PC-9 (cell line): ENCODE data around the gene LSP1. TPM values are rescaled to one million over a fixed set of nuclear protein-coding genes. Genes with fewer than 3 reads are reported as not detected.
"Not testable (repeated sequence)": the region's sequence is repeated elsewhere in the genome, so short reads cannot be mapped to it uniquely, and the experiment has no call there.

Experiments
- BruUV-seq: library from RNA; stranded (reverse); fragments of 400-500 nt; replicated peaks from 2 replicates; lab custom pipeline; 2021; lab: Mats Ljungman, UMichigan
- CTCF ChIA-PET: fragments of 300-600 bp; sonication (Branson Sonifier 250); formaldehyde crosslinking; loops from one replicate; lab custom pipeline; 2022; ENCODE audit warnings: antibody characterized with exemption; lab: Charles Lee
- POLR2A ChIA-PET: fragments of 300-600 bp; sonication (Branson Sonifier 250); formaldehyde crosslinking; loops from one replicate; lab custom pipeline; 2022; ENCODE audit warnings: antibody characterized with exemption; ENCODE audit not compliant: unreplicated experiment; lab: Charles Lee
- DNase-seq, 2 experiments: peaks; one replicate each; pipeline versions ENCODE4 v3.0.0 to v3.0.0-alpha.2; 2015 to 2022; ENCODE audit warnings: mixed read lengths in 1 of 2
- H2AFZ ChIP-seq: fragments of 200-600 bp; sonication (generic); 2 replicates; pipeline ENCODE4 v1.8.1; 2017; ENCODE audit warnings: antibody characterized with exemption
- H3F3A ChIP-seq: fragments of 200-600 bp; sonication (generic); 2 replicates; pipeline ENCODE4 v1.8.1; 2017; ENCODE audit warnings: antibody characterized with exemption, mild to moderate bottlenecking, low read depth; ENCODE audit not compliant: insufficient read depth
- H3K27ac ChIP-seq: fragments of 200-600 bp; sonication (generic); 2 replicates; pipeline ENCODE4 v1.6.1; 2016; ENCODE audit warnings: mixed run types
- H3K27me3 ChIP-seq: fragments of 200-600 bp; sonication (generic); 2 replicates; pipeline ENCODE4 v1.6.1; 2016; ENCODE audit warnings: low read depth, mixed run types; ENCODE audit not compliant: insufficient read depth
- H3K36me3 ChIP-seq: fragments of 200-600 bp; sonication (generic); 2 replicates; pipeline ENCODE4 v1.6.1; 2016; ENCODE audit warnings: low read depth, mixed run types
- H3K4me1 ChIP-seq: fragments of 200-600 bp; sonication (generic); replicated peaks from 2 replicates; pipeline ENCODE4 v1.6.1; 2016; ENCODE audit warnings: mixed run types; ENCODE audit not compliant: insufficient read depth
- H3K4me2 ChIP-seq: fragments of 200-600 bp; sonication (generic); 2 replicates; pipeline ENCODE4 v1.6.1; 2017; ENCODE audit warnings: mixed run types
- H3K4me3 ChIP-seq: fragments of 200-600 bp; sonication (generic); 2 replicates; pipeline ENCODE4 v1.6.1; 2016; ENCODE audit warnings: mixed run types
- H3K79me2 ChIP-seq: fragments of 200-600 bp; sonication (generic); 2 replicates; pipeline ENCODE4 v1.6.1; 2017; ENCODE audit warnings: low read depth, mixed run types
- H3K9me2 ChIP-seq: fragments of 200-600 bp; sonication (generic); 2 replicates; pipeline ENCODE4 v1.8.1; 2017; ENCODE audit warnings: mild to moderate bottlenecking; ENCODE audit not compliant: insufficient read depth
- H3K9me3 ChIP-seq: fragments of 200-600 bp; sonication (generic); 2 replicates; pipeline ENCODE4 v1.8.1; 2016; ENCODE audit warnings: low read depth; ENCODE audit not compliant: insufficient read depth
- H4K20me1 ChIP-seq: fragments of 200-600 bp; sonication (generic); 2 replicates; pipeline ENCODE4 v1.8.1; 2017; ENCODE audit not compliant: insufficient read depth
- EZH2 ChIP-seq: fragments of 200-600 bp; sonication (generic); IDR thresholded peaks from 2 replicates; pipeline ENCODE4 v1.8.0; 2017; ENCODE audit warnings: antibody characterized with exemption, low read depth
- intact Hi-C: fragments of 100-400 bp; cut with micrococcal nuclease; formaldehyde crosslinking; loops from one replicate; pipeline ENCODE4 v1.10.0; 2022; ENCODE audit not compliant: unreplicated experiment
- total RNA-seq: library from RNA; stranded (reverse); gene quantifications from 2 replicates; pipeline ENCODE4 v1.2.3, GENCODE V29; 2021
- TF ChIP-seq, protein P1 (sequence below): fragments of 200-600 bp; sonication (generic); conservative IDR thresholded peaks from 2 replicates; pipeline ENCODE4 v1.6.1; 2017; ENCODE audit warnings: mixed run types, antibody characterized with exemption, mild to moderate bottlenecking, moderate library complexity

LSP1 gene
- total RNA-seq, 1 experiment from 2014 or later = 2.6 TPM

DNA sequence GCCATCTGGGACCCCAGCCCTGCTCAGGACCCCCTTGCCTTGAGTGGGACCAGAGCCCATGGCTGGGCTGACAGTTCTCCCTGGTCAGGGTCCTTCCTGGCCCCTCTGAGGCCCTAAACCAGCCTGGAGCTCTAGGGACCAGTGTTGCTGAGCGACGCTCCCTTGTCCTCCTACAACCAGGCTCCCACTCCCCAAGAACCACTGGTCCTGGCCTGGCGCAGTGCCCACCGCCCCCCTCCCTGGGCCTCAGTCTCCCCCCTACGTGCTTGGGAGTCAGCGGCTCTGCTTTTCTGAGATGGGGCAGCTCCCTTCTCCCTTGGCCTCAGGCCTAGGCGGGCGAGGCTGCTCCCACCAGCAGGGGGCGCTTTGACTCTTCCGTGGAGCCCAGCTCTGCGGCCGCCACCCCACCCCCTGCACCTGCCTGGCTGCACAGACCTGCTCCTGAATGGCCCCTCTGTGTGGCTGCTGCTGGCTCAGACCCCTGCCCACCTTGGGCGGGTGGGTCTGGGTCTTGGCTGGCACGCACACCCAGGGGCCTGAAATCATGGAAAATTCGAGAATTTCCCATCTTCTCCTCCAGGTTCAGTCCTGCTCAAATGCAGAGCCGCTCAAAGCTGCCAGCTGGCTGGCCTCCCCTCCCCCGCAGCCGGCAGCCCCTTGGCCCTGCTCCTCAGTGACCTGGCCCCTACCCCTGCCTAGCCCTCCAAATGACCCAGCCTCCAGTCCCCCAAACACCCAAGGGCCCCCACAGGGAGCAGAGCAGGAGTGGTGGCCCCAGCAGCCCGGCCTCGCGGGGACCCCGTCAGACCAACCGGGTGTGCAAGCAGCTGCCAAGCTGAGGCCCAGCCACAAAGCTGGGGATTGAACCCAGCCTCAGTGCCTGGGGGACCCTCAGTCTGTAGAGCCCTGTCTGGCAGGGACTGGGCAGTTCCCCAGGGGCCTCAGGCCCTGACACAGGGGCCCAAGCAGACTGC lies 29.7 kb downstream of the LSP1 start:
- H4K20me1 ChIP-seq = no peaks in the 10 kb centered on the region
- H3K4me1 ChIP-seq = no peaks in the 10 kb centered on the region
- H3K4me3 ChIP-seq = no peak overlapping the region
- no peaks in the 10 kb centered on the region for H3K9me3 ChIP-seq
- no peak overlapping the region for H3K4me2 ChIP-seq
- H3K27ac ChIP-seq = no peak overlapping the region
- CTCF ChIA-PET = interaction anchor here (0.5 to 1.7 kb wide), 5 partner anchors 26 to 269 kb away, joined by 3 to 8 read pairs (median 6); no protein-coding TSS in a partner anchor
- H3K27me3 ChIP-seq = peaks cover 17% of the 10 kb centered on the region; the same call in 1 of the 2 replicates
- no peaks in the 10 kb centered on the region for H3F3A ChIP-seq
- intact Hi-C loops = loop anchor here (2.0 kb wide), 2 partner anchors 46 to 268 kb away; no protein-coding TSS in a partner anchor
- no peak for TF ChIP-seq EZH2
- TF ChIP-seq, protein P1, sequence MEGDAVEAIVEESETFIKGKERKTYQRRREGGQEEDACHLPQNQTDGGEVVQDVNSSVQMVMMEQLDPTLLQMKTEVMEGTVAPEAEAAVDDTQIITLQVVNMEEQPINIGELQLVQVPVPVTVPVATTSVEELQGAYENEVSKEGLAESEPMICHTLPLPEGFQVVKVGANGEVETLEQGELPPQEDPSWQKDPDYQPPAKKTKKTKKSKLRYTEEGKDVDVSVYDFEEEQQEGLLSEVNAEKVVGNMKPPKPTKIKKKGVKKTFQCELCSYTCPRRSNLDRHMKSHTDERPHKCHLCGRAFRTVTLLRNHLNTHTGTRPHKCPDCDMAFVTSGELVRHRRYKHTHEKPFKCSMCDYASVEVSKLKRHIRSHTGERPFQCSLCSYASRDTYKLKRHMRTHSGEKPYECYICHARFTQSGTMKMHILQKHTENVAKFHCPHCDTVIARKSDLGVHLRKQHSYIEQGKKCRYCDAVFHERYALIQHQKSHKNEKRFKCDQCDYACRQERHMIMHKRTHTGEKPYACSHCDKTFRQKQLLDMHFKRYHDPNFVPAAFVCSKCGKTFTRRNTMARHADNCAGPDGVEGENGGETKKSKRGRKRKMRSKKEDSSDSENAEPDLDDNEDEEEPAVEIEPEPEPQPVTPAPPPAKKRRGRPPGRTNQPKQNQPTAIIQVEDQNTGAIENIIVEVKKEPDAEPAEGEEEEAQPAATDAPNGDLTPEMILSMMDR = peak; percentile 82
- BruUV-seq = no TSS peak
- peak in 1 of 2 experiments; percentile 71 for DNase-seq
- POLR2A ChIA-PET = interaction anchor here (0.6 kb wide), 1 partner anchor 268 kb away, joined by 3 read pairs; no protein-coding TSS in a partner anchor
- no peaks in the 10 kb centered on the region for H3K9me2 ChIP-seq
- no peaks in the 10 kb centered on the region for H3K36me3 ChIP-seq
- no peaks in the 10 kb centered on the region for H3K79me2 ChIP-seq
- no peak overlapping the region for H2AFZ ChIP-seq

DNA sequence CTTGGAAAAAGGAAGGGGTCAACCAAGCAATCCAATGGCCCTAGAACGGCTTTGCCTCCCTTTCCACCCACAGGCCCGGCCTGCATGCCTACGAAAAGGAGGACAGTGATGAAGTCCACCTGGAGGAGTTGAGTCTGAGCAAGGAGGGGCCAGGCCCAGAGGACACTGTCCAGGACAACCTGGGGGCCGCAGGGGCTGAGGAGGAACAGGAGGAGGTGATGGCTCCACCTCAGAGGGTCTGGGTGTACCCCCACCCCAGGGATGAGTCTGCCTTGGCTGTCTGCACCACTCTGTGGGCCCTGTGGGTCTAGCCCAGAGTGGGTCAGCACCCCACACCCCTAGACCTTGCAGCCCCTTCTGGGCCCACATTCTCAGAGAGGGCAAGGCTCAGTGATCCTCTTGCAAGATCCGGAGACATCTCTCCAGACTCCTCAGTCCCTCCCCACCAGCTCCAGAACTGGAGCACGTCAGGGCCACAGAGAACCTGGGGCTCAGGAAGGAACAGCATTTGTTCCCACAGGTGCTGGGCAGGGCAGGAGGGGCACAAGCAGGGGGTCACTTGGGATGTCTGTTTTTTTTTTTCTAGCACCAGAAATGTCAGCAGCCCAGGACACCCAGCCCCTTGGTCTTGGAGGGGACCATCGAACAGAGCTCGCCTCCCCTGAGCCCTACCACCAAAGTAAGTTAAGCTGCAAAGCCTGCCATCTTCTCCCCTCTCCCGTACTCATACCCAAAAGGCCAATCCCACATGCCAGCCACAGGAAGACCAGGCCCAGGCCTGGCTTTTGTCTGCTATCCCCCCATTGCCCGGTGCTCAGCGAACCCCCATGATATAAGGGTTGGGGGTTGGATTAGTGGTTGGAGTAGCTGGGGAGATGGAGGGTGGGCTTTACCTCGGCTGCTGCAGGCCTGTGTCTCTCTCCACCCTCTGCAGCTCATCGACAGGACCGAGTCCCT lies 30.7 kb downstream of the LSP1 start:
- no peak for TF ChIP-seq EZH2
- TF ChIP-seq, protein P1 = no peak
- ChIA-PET POLR2A (no interaction called here), CTCF (interaction anchor here (0.5 kb wide), 1 partner anchor 38 kb away, joined by 3 read pairs; no protein-coding TSS in a partner anchor)
- Histone ChIP-seq H3K36me3 (no peaks in the 10 kb centered on the region), H3K9me2 (no peaks in the 10 kb centered on the region), H2AFZ (no peak overlapping the region), H3K27ac (no peak overlapping the region), H3K4me3 (no peak overlapping the region), H3K4me1 (no peaks in the 10 kb centered on the region), H3K79me2 (no peaks in the 10 kb centered on the region), H3K27me3 (peaks cover 28% of the 10 kb centered on the region; the same call in 1 of the 2 replicates), H3K9me3 (no peaks in the 10 kb centered on the region), H3K4me2 (no peak overlapping the region), H4K20me1 (no peaks in the 10 kb centered on the region), H3F3A (no peaks in the 10 kb centered on the region)
- no TSS peak for BruUV-seq
- no peak for DNase-seq
- intact Hi-C loops = loop anchor here (2.0 kb wide), 2 partner anchors 47 to 267 kb away; no protein-coding TSS in a partner anchor

DNA sequence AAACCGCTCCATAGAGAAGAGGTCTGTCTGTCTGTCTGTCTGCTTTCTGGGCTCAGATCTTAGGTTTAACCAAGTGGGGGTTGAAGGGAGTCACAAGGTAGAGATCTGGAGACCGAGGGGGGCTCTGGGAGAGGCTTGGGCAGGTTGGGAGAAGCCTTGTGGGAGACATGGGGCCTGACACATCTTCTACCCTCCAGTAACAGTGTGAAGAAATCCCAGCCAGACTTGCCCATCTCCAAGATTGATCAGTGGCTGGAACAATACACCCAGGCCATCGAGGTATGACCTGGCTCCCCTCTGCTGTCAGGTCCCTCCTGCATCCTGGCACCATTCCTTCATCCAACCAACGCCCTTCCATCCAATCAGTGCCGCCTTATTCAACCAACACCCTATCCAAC lies 31.4 kb downstream of the LSP1 start:
- no peaks in the 10 kb centered on the region for H3K4me1 ChIP-seq
- intact Hi-C loops = no loop called here
- no peaks in the 10 kb centered on the region for H4K20me1 ChIP-seq
- no peaks in the 10 kb centered on the region for H3K9me3 ChIP-seq
- POLR2A ChIA-PET = no interaction called here
- no peak overlapping the region for H3K27ac ChIP-seq
- DNase-seq = no peak
- H3K4me3 ChIP-seq = no peak overlapping the region
- TF ChIP-seq, protein P1 = no peak
- no peak for TF ChIP-seq EZH2
- peaks cover 31% of the 10 kb centered on the region; the same call in 1 of the 2 replicates for H3K27me3 ChIP-seq
- H3K9me2 ChIP-seq = no peaks in the 10 kb centered on the region
- no peaks in the 10 kb centered on the region for H3F3A ChIP-seq
- no peak overlapping the region for H2AFZ ChIP-seq
- no TSS peak for BruUV-seq
- no peak overlapping the region for H3K4me2 ChIP-seq
- H3K79me2 ChIP-seq = no peaks in the 10 kb centered on the region
- CTCF ChIA-PET = no interaction called here
- H3K36me3 ChIP-seq = no peaks in the 10 kb centered on the region

DNA sequence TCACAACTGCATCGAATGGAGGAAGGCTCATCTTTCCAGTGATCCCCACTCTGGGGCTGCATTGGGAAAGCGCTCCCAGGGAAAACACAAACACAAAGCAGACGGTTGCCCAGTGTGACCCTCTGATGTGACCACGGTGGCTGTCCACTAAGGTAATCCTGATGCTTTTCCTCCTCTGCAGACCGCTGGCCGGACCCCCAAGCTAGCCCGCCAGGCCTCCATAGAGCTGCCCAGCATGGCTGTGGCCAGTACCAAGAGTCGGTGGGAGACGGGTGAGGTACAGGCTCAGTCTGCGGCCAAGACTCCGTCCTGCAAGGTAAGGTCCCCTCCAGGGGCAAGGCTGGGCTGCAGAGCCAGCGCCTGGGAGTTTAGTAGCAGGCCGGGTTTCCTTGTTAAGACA lies 33.7 kb downstream of the LSP1 start:
- H3K27ac ChIP-seq, intact Hi-C loops, H3K79me2 ChIP-seq, DNase-seq, CTCF ChIA-PET, H4K20me1 ChIP-seq, H3K36me3 ChIP-seq, H3F3A ChIP-seq, H3K9me3 ChIP-seq, H2AFZ ChIP-seq, H3K4me1 ChIP-seq, H3K4me2 ChIP-seq, H3K4me3 ChIP-seq, H3K9me2 ChIP-seq, POLR2A ChIA-PET, BruUV-seq: not testable (repeated sequence)
- H3K27me3 ChIP-seq = peaks cover 47% of the 10 kb centered on the region
